ENCODE measurements around the gene EFCAB13. TPM values are rescaled to one million over a fixed set of nuclear protein-coding genes. Genes with fewer than 3 reads are reported as not detected.

EFCAB13 gene
- total RNA-seq, 2 donors from 2014 or later = 4.3 to 8.9 TPM

DNA sequence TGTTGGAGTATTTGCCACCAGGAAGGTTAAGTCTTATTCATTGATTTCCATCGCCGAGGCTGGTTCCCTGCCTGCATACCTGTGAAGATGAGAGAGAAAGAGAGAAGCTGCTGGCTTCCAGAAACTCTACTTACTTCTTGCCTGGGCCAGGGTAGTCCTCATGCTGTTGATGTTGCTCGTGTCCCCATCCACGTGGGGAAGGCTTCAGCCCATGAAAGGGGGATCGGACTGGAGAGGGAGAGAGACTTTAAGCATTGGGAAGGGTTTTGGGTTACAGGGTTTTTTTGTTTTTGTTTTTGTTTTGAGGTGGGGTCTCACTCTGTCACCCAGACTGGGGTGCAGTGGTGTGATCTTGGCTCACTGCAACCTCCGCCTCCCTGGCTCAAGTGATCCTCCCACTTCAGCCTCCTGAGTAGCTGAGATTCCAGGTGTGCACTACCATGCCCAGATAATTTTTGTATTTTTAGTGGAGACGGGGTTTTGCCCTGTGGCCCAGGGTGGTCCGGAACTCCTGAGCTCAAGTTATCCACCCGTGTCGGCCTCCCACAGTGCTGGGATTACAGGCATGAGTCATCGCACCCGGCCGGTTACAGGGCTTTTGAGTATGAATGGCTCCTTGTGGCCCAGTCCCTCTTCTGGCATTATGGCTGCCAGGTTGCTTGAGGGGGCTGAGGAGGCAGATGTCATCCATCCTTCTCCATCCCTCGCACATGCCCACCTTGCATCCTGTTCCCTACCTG, 43.5 kb upstream of the EFCAB13 start:
- H3K4me3 Mint-ChIP-seq = no peak overlapping the region
- Histone ChIP-seq H3K9me3 (ENCODE audit: control insufficient read depth, low read length) (no peaks in the 10 kb centered on the region), H3K4me3 (ENCODE audit: low read length) (no peak overlapping the region), H3K9ac (ENCODE audit: extremely low read depth, low read length, poor library complexity, severe bottlenecking) (no peak overlapping the region), H3K27me3 (ENCODE audit: control insufficient read depth, insufficient read depth, low read length, poor library complexity, severe bottlenecking) (no peaks in the 10 kb centered on the region), H3K4me1 (ENCODE audit: control insufficient read depth, insufficient read depth, low read length) (peaks cover 9% of the 10 kb centered on the region), H3K27ac (ENCODE audit: low read depth, low read length) (peak overlapping the region; percentile 87), H3K36me3 (ENCODE audit: control insufficient read depth, insufficient read depth, low read length) (no peaks in the 10 kb centered on the region)
- no peaks in the 10 kb centered on the region for H3K9me3 Mint-ChIP-seq
- H3K36me3 Mint-ChIP-seq (ENCODE audit: low read depth) = no peaks in the 10 kb centered on the region
- peaks cover 6% of the 10 kb centered on the region for H3K27me3 Mint-ChIP-seq (ENCODE audit: insufficient read depth)
- TF ChIP-seq, protein P1, sequence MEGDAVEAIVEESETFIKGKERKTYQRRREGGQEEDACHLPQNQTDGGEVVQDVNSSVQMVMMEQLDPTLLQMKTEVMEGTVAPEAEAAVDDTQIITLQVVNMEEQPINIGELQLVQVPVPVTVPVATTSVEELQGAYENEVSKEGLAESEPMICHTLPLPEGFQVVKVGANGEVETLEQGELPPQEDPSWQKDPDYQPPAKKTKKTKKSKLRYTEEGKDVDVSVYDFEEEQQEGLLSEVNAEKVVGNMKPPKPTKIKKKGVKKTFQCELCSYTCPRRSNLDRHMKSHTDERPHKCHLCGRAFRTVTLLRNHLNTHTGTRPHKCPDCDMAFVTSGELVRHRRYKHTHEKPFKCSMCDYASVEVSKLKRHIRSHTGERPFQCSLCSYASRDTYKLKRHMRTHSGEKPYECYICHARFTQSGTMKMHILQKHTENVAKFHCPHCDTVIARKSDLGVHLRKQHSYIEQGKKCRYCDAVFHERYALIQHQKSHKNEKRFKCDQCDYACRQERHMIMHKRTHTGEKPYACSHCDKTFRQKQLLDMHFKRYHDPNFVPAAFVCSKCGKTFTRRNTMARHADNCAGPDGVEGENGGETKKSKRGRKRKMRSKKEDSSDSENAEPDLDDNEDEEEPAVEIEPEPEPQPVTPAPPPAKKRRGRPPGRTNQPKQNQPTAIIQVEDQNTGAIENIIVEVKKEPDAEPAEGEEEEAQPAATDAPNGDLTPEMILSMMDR (conservative IDR thresholded peaks at IDR 0.05) = no peak
- H3K4me1 Mint-ChIP-seq = peaks cover 24% of the 10 kb centered on the region
- DNase-seq = peak; percentile 62
- WGBS, 2 experiments (ENCODE audit: insufficient coverage in 1 of 2, insufficient read length in 1 of 2) = 81 to 88% methylated on average over 11 to 14 of the region's 14 CpGs
- H3K27ac Mint-ChIP-seq = no peak overlapping the region

DNA sequence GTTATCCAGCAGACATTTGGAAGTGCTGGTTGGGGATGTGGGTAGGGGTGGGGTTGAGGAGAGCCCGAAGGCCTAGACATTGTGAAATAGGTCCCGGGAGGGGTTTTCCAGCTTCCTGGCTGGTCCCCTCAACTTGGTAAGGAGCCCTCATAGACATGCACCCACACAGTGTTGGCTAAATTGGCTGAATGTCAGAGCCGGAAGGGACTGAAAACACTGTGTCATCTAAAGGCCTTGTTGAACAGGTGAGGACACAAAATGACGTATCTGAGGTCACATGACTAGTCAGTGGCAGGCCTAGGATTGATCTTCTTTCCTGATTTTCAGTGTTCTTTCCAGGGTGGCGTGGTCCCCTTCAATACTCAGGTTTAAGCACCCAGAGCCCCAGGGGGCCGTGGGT, 42.5 kb upstream of the EFCAB13 start:
- H3K27ac ChIP-seq (ENCODE audit: low read depth, low read length) = no peak overlapping the region
- H3K9me3 ChIP-seq (ENCODE audit: control insufficient read depth, low read length) = no peaks in the 10 kb centered on the region
- no peaks in the 10 kb centered on the region for H3K9me3 Mint-ChIP-seq
- peaks cover 8% of the 10 kb centered on the region for H3K27me3 Mint-ChIP-seq (ENCODE audit: insufficient read depth)
- H3K4me1 ChIP-seq (ENCODE audit: control insufficient read depth, insufficient read depth, low read length) = no peaks in the 10 kb centered on the region
- H3K27me3 ChIP-seq (ENCODE audit: control insufficient read depth, insufficient read depth, low read length, poor library complexity, severe bottlenecking) = no peaks in the 10 kb centered on the region
- H3K36me3 Mint-ChIP-seq (ENCODE audit: low read depth) = no peaks in the 10 kb centered on the region
- H3K36me3 ChIP-seq (ENCODE audit: control insufficient read depth, insufficient read depth, low read length) = no peaks in the 10 kb centered on the region
- H3K9ac ChIP-seq (ENCODE audit: extremely low read depth, low read length, poor library complexity, severe bottlenecking) = no peak overlapping the region
- WGBS, 2 experiments (ENCODE audit: insufficient coverage in 1 of 2, insufficient read length in 1 of 2) = 93 to 96% methylated on average over 5 to 6 of the region's 6 CpGs
- H3K4me3 Mint-ChIP-seq = no peak overlapping the region
- H3K27ac Mint-ChIP-seq = no peak overlapping the region
- H3K4me1 Mint-ChIP-seq = peaks cover 16% of the 10 kb centered on the region
- no peak for DNase-seq
- H3K4me3 ChIP-seq (ENCODE audit: low read length) = no peak overlapping the region
- TF ChIP-seq, protein P1 (conservative IDR thresholded peaks at IDR 0.05) = no peak

DNA sequence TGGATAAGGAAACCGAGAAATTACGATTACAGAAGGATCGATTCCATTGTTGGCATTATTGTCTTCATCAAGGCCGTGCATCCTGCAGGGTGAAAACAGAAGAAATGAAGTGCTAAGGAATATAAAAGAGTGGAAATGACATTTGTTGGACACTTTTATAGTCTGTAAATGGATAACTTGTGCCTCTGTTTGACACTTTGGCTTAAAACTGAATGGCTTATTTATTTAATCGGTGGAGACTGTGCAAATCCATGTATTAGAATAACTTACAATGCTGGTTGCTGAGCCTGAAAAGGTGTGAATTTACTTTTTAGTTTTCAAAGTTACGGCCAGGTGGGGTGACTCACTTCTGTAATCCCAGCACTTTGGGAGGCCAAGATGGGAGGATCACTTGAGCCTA, 38.8 kb upstream of the EFCAB13 start:
- no peaks in the 10 kb centered on the region for H3K36me3 ChIP-seq (ENCODE audit: control insufficient read depth, insufficient read depth, low read length)
- H3K4me3 ChIP-seq (ENCODE audit: low read length) = no peak overlapping the region
- H3K27me3 Mint-ChIP-seq (ENCODE audit: insufficient read depth) = peaks cover 25% of the 10 kb centered on the region
- no peaks in the 10 kb centered on the region for H3K9me3 Mint-ChIP-seq
- 90 to 94% methylated on average over 6 of the region's 6 CpGs for WGBS, 2 experiments (ENCODE audit: insufficient coverage in 1 of 2, insufficient read length in 1 of 2)
- no peaks in the 10 kb centered on the region for H3K27me3 ChIP-seq (ENCODE audit: control insufficient read depth, insufficient read depth, low read length, poor library complexity, severe bottlenecking)
- no peak overlapping the region for H3K27ac ChIP-seq (ENCODE audit: low read depth, low read length)
- no peaks in the 10 kb centered on the region for H3K36me3 Mint-ChIP-seq (ENCODE audit: low read depth)
- TF ChIP-seq, protein P1 (conservative IDR thresholded peaks at IDR 0.05) = no peak
- H3K9me3 ChIP-seq (ENCODE audit: control insufficient read depth, low read length) = no peaks in the 10 kb centered on the region
- H3K9ac ChIP-seq (ENCODE audit: extremely low read depth, low read length, poor library complexity, severe bottlenecking) = no peak overlapping the region
- no peaks in the 10 kb centered on the region for H3K4me1 ChIP-seq (ENCODE audit: control insufficient read depth, insufficient read depth, low read length)
- H3K27ac Mint-ChIP-seq = no peak overlapping the region
- DNase-seq = no peak
- no peak overlapping the region for H3K4me3 Mint-ChIP-seq
- H3K4me1 Mint-ChIP-seq = no peaks in the 10 kb centered on the region
